GM19438 (cell line): Measurements from ENCODE around the gene TMEM120B.
"Not testable (repeated sequence)": the region's sequence is repeated elsewhere in the genome, so short reads cannot be mapped to it uniquely, and the experiment has no call there.

Source experiments
- ATAC-seq: cut with Tn5 transposase; IDR thresholded peaks from one replicate; pipeline ENCODE4 v1.9.1; 2021; ENCODE audit warnings: low read depth; ENCODE audit not compliant: unreplicated experiment

The TMEM120B gene

DNA sequence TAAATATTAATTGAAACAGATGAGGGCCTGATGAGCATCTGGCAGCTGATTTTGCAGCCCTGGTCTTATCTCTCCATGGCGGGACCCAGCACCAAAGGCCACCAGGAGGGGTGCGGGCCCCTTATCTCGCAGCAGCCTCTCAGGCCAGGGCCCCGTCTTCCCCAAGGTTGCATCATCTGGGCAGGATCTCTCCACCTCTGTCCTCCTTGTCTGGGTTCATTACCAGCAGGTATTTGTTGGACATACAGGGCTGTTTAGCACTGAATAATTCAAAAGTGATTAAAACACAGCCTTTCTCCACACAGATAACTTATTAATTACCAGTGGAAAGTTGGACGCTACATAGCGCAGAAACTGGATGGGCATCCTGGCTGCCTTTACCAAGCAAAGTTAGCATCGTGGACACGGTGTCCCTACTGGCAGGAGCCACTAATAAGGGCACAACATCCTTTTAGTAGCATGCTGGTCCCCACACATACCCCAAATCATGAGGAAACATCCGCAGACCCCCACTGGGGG is 25.8 kb downstream of the TMEM120B start:
- no peak for ATAC-seq

DNA sequence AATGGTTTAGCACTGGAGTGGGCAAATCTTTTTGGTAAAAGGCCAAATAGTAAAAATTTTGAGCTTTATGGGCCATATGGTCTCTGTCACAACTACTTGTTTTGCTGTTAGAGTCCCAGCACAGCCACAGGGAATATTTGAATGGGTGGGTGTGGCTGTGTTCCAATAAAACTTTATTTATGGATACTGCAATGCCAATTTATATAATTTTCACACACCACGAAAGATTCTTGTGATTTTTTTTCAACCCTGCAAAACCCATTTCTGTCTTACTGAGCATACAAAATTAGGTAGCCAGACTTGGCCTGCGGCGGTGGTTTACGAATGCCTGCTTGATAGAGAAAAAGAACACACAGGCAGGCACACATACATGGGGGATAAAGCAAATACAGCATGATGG is 28.3 kb downstream of the TMEM120B start:
- no peak for ATAC-seq

DNA sequence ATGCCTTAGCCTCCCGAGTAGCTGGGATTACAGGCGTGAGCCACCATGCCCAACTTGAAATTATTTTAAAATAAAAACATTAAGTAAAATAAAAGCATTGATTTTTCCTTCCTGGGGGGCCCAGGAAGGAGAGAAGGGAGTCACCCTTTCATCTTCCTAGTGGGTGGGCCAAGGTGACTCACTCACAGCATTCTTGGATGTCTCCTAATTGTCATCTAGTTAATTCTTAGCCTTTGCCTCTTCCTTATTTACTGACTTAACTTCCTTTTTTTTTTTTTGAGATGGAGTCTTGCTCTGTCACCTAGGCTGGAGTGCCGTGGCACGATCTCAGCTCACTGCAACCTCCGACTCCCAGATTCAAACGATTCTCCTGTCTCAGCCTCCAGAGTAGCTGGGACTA is 29.2 kb downstream of the TMEM120B start:
- ATAC-seq, result no peak

DNA sequence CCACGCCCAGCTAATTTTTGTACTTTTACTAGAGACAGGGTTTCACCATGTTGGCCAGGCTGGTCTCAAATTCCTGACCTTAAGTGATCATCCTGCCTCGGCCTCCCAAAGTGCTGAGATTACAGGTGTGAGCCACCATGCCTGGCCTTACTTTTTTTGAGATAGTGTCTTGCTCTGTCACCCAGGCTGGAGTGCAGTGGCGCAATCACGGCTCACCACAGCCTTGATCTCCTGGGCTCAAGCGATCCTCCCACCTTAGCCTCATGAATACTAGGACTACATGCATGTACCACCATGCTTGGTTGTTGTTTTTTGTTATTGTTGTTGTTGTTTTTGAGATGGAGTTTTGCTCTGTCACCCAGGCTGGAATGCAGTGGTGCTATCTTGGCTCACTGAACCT is 33.0 kb downstream of the TMEM120B start:
- ATAC-seq, result not testable (repeated sequence)

DNA sequence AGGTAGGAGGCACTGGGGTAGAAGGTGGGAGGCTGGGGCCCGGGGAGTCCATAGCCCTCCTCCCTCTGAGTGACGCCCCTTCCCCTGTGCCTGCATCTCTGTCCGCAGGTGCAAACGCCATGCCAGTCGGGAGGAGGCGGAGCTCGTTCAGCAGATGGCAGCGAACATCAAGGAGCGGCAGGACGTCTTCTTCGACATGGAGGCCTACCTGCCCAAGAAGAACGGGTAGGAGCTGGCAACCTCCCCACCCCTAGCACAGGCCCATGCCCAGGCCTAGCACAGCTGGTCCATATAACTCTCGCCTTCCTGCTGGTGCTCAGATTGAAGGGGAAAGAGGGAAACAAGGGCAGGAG is 35.6 kb downstream of the TMEM120B start:
- ATAC-seq, result no peak

DNA sequence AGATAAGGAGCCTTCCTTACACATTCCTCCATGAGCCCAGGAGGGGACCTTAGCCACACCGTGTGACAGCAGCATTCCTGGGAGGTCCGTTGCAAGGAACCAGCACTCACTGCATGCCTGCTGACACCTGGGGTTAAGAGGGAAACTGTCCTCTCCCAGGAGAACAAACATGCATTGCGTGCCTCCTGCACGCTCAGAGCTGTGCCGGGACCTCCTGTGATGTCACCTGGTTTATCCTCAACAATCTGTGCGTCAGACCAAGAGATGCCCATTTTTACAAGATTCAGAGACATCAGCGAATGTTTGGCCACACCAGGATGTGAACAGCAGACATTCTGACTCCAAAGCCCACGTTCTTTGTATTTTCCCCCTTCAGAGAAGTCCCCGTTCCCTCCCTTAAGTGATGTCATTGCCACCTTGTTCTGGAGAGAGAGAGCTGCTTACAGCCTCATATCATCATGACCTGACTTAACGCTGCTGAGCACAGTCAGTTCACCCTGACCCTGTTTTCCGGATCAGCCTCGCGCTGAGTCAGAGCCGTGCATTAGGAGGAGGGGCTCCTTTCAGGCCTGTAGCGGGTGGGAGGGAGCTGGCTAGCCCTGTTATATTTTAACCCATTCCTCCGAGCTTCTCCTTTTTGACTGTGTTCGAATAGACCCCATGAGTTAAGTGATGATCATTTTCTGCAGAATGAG is 36.2 kb downstream of the TMEM120B start:
- ATAC-seq, result no peak

DNA sequence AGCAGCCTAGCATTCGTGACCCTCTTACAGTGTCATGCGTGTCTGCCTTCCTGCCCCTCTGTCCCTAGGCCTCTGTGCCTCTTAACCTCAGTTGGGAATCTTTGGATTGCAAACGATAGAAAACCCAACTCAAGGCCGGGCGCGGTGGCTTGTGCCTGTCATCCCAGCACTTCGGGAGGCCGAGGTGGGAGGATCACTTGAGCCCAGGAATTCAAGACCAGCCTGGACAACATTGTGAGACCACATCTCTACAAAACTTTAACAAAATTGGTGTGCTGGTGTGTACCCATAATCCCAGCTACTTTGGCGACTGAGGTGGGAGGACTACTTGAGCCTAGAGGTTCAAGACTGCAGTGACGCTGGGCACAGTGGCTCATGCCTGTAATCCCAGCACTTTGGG is 36.7 kb downstream of the TMEM120B start:
- ATAC-seq, result no peak

DNA sequence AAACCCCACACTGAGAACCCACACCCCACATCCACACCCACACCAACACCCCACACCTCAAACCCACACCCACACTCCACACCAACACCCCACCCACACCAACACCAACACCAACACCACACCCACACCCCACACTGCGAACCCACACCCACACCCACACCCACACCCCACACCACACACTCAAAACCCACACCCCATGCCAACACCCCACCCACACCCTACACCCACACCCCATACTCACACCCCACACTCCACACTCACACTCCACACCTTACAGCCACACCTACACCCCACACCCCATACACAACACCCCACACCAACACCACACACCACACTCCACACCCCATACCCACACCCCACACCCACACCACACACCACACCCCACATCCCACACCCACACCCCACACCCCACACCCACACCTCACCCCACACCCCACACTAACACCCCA is 38.0 kb downstream of the TMEM120B start:
- ATAC-seq, result no peak

DNA sequence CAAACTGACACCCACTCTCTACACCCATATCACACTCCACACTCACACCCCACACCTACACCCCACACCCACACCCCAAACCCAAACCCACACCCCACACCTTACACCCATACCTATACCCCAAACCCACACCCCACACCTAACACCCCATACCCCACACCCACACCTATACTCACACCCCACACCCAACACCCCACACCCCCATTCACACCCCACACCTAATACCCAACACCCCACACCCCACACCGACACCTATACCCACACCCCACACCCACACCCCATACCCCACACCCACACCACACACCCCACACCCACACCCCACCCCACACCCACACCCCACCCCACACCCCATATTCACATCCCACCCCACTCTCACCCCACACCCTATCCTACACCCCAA is 38.5 kb downstream of the TMEM120B start:
- ATAC-seq, result no peak

DNA sequence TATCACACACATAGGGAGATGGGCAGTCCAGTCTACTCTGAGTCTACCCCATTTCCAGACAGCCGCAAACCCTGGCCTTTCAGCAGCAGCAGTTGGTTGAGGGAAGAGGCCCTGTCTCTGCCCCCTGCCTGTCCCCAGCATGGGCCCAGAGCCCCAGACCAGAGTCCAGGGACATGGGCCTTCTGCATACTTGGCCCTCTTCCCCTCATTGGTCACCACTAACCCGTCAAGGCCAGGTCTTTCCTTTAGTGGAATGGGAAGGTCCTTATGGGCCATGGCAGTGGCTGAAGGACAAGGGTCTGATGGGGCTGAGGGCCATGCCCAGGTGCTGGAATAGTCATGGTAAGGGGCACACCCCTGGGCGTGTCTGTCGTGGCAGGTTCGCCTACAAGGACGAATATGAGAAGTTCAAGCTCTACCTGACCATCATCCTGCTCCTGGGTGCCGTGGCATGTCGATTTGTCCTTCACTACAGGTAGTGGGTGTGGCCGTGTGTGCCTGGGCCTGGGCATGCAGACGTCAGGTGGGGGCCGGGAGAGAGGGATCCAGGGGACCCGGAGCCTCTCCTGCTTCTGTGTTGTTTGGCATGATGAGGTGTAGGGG is 39.3 kb downstream of the TMEM120B start:
- ATAC-seq, result no peak

DNA sequence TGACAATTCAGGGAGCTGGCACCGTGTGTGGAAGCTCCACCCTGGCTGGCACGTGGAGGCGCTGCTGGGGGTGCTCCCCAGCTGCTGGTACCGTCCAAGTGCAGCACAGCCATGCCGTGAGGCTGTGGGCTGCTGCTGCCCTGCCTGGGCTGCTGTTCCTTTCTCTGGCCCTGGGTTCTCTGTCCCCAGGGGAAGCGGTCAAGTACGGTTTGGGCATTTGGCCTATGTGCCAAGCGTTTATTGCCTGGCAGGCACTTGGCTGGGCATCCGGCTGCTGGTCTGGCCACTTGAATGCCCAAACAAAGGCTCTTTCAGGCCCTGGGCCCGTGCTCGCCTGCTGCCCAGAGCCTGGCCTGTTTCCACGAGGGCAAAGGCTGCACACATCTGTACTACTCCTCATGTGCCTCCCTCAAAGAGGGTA is 41.3 kb downstream of the TMEM120B start:
- no peak for ATAC-seq

DNA sequence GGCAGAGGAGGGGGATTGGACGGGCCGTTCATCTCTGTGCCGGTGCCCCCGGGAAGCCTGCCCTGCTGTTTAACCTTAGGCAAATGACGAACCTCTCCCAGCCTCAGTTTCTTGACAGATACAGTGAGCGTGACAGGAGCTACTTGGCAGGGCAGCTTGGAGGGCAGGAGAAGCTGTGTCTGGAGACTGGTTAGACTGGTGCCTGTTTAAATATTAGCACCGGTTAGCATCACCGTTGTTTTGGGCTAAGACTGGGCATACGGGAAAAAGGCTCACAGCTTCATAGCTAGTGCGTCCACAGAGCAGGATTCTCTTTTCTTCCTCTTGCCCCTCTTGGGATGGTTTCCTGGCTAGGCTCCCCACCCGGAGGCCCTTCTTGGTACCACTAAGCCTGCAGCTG is 42.3 kb downstream of the TMEM120B start:
- no peak for ATAC-seq

DNA sequence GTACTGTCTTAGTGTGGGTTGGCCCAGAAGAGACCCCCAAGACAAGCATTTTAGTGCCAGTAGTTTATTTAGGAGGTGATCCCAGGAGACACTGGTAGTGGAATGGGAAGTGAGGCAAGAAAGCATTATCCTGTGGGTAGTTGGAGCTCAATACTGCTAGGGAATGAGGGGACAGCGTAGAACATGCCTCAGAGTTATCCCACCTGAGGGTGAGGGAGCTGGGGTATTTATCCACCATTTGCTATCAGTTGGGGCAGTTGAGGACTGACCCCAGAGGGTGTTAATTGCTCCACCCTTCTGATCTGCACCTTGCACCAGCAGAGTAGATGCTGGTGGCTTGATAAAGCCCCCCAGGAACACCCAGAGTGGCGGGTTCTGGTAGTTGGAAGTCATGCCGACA is 43.0 kb downstream of the TMEM120B start:
- ATAC-seq, result no peak

DNA sequence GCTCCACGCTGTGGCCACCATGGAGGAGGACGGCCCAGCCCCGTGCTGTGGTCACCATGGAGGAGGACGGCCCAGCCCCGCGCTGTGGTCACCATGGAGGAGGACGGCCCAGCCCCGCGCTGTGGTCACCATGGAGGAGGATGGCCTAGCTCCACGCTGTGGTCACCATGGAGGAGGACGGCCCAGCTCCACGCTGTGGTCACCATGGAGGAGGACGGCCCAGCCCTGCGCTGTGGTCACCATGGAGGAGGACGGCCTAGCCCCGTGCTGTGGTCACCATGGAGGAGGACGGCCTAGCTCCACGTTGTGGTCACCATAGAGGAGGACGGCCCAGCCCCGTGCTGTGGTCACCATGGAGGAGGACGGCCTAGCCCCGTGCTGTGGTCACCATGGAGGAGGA is 46.0 kb downstream of the TMEM120B start:
- ATAC-seq, result not testable (repeated sequence)

DNA sequence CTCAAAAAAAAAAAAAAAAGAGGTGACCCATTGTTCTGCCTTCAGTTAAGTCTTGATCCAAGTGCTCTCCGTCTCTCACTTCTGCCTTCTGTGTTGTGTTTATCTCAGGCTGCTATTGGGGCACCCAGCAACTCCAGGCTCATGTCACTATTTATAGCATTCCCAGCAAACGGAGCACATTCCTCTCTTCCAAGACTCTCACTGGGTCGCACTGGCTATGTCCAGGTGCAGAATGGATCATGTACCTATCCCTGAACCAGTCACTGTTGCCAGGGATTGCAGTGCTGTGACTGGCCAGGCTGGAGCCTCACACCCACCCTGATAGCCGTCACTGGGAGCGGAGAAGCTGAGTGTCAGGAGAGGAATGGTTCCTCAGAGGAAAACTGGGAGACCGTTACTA is 49.7 kb downstream of the TMEM120B start:
- no peak for ATAC-seq

DNA sequence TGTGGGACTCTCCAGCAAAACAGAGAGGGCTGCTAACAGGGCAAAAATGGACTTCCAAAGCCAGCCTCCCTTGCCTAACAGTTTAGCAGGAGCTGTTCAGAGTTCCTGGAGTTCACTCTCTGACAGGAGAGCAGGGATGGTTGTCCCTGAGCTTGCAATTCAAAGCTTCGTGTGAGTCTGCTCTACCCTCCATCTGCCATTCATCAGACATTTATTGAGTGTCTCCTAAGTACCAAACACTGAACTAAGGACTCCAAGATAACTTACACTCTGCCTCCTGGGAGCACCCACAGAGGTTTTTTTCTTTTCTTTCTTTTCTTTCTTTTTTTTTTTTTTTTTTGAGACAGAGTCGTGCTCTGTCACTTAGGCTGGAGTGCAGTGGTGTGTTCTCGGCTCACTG is 52.3 kb downstream of the TMEM120B start:
- no peak for ATAC-seq

DNA sequence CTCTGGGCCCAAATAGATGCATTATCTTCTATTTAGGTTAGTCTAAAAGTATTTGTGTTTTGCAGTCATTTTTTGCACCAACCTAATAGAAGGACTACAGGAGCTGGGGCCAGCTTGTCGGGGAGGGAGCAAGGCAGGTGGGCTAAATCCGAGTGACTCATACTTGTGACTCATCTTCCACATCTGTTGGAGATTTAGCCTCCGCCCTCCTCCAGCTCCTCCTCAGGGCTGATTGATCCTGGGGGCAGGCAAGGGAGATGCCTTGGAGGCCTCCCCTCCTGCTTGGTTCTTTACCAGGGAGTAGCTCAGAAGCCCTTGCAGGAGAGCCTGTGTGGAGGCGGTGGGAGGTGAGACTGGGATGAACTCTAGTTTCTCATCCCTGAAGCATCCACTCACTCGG is 53.0 kb downstream of the TMEM120B start:
- no peak for ATAC-seq

DNA sequence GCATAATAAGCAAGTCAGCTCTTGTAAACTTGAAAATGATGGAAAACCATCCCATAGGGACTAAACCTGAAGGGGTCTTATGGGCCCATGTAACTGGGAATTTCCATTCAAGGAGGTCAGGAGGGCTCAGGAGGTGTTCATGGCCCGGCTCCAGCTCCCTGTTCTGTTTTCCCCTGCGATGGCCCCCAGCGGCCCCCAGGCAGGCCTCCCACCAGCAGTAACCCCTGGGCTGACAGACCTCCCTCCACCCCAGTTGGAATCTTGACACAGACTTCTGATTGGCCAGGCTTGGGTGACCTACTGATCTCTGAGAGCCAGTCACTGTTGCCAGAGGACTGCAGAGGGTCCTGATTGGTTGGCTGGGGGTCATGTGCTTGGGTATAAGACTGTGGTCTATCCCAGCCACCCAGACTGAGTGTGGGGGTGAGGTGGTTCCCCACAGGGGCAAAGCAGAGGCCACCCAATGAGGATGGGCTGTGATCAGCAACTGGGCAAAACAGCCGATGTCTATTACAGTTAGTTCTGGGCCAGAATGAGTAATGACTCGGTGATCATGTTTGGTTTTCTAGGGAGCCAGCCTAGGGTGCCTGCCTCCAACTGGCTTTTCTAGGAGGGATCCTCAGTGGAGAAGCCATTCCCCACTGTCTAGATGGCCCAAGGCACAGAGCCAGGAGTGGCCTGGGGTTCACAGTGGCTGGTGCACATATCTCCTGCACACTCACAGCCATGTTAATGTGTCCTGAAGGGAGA is 53.9 kb downstream of the TMEM120B start:
- ATAC-seq, result no peak

DNA sequence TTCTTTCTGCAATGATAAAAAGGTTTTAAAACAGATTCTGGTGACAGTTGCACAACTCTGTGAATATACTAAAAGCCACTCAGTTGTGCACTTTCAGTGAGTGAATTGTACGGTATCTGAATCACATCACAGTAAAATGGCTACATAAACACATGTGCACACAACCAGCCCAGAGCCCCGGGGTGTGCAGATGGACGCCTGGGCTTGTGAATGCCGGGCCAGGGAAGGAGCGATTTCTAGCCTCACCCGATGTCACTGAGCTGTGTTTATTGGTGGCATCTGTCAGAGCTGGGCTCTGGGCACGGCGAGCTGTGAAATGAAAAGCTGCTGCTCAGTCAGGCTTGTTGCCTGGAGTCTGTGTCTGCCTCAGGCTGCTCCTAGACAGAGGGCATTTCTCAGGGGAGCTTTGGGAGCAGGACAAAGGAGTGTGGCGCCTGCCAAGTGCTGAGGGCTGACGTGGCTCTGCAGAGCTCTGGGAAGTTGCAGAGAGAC is 55.0 kb downstream of the TMEM120B start:
- no peak for ATAC-seq

DNA sequence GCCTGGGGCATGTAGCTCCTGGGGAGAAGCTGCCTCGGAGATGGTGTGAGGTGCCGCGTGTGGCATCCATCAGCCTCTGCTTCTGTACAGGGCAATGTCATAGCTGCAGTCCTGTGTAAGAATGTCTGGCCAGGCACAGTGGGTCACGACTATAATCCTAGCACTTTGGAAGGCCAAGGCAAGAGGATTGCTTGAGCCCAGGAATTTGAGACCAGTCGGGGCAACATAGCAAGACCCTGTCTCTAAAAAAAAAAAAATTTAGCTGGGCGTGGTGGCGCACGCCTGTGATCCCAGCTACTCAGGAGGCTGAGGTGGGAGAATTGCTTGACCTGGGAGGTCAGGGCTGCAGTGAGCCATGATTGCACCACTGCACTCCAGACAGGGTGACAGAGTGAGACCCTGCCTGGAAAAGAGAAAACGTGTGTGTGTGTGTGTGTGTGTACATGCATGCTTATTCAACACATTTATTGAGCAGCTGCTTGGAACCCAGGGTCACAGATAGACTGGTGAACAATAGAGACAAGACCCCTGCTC is 56.8 kb downstream of the TMEM120B start:
- no peak for ATAC-seq

DNA sequence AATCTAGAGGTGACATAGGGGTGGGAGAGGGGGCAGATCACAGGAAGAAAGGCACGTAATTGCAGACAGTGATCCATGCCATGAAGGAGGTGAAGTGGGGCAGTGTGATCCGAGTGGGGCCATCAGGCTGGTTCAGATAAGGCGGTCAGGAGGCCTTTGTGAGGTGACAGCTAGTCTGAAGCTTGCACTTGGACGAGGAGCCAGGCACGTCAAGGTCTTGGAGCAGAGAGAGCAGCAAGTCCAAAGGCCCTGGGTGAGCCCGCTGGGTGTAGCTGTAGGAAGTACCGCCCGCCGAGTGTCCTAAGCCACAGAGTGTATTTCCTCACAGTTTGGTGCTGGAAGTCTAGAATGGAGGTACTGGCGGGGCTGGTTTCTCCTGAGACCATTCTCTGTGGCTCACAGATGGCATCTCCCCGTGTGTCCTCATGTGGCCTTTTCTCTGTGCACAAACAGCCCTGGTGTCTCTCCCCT is 57.3 kb downstream of the TMEM120B start:
- no peak for ATAC-seq
